CMK (cell line): ENCODE measurements around the gene FBRS.
A peak's percentile ranks its signal among the peaks of the same experiment; 100 is the strongest.
"Not testable (repeated sequence)": the region's sequence is repeated elsewhere in the genome, so short reads cannot be mapped to it uniquely, and the experiment has no call there.

Experiments
- DNase-seq: peaks from one replicate; pipeline ENCODE4 v3.0.0-alpha.2; 2010; ENCODE audit warnings: low read depth

Gene FBRS

DNA sequence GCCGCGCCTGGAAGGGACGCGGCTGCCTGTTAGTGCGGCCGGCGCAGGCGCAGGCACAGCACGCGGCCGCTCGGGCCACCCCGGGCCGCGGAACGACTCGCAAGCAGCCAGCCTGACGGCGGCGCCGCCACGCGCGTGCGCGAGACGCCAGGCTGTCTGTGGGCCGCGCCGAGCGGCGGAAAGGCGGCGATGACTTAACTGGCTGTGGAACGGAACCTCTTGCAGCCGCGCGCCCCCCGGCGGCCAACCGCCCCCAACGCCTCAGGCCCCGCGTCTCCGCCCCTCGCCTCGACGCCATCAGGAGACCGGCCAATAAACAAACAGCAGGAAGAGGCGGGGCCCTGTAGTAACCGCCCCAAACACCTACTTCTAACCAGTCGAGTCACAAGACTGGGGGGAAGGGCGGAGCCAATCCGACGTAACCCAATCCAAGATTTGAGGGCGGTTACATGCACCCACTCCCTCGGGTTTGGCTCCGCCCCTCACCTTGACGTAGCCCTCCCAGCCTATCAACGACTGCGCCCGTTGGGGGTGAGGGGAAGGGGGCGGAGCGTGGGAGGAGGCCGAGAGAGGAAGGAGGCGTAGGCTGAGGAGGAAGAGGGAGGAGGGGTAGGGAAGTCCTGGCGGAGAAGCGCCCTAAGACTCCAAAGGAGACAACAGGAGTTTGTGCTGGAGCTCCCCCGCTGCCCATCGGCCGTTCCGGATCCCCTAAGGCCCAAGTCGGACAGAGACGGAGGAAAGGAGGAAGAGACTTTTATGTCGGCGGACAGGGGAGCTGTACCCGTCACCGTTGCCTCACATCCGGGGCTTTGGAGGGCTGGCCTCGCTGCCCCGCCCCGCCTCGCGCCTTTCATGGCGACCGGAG is at the start of gene FBRS:
Gene FBRS (plus strand): TSS at position 566 of the 865 bp plus-strand sequence. CDS start 1,088 bp downstream, outside the sequence.
- peak; percentile 100 for DNase-seq

DNA sequence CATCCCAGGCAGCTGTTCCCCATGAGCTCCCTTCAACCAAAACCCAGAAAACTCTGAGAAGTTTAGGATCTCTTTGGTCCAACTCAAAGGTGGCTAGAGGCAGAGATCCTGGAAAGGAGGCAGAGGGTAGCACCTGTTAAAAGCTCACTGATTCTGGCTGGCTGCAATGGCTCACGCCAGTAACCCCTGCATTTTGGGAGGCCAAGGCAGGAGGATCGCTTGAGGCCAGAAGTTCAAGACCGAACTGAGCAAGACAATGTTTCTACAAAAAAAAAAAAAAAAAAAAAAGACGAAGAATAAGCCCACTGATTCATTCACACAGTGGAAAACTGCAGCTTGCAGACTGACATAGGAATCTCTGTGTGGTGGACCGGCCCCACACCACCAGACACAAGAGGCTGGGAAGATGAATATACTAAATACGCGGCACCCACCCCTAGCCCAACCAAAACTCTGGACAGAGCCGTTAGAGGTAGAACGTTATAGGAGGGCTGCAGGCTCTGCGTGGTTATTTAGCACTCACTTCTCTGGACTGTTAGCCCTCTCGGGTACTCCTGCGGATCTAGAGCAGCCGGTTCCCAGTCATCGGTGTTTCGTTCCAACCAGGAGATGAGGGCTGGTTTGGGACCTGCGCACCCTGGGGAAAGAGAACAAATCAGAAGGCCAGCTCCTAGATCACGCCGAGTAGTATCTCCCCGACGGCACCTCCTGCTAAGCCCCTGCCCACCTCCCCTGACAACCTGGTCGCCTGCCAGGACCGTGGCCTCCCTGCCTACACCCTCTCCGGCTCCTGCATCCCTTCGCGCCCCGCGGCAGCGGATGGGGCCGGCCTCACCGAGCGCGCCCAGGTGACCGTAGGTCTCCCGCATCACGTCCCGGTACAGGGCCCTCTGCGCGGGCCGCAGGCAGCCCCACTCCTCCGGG is 49.0 kb upstream of the FBRS start:
- no peak for DNase-seq

DNA sequence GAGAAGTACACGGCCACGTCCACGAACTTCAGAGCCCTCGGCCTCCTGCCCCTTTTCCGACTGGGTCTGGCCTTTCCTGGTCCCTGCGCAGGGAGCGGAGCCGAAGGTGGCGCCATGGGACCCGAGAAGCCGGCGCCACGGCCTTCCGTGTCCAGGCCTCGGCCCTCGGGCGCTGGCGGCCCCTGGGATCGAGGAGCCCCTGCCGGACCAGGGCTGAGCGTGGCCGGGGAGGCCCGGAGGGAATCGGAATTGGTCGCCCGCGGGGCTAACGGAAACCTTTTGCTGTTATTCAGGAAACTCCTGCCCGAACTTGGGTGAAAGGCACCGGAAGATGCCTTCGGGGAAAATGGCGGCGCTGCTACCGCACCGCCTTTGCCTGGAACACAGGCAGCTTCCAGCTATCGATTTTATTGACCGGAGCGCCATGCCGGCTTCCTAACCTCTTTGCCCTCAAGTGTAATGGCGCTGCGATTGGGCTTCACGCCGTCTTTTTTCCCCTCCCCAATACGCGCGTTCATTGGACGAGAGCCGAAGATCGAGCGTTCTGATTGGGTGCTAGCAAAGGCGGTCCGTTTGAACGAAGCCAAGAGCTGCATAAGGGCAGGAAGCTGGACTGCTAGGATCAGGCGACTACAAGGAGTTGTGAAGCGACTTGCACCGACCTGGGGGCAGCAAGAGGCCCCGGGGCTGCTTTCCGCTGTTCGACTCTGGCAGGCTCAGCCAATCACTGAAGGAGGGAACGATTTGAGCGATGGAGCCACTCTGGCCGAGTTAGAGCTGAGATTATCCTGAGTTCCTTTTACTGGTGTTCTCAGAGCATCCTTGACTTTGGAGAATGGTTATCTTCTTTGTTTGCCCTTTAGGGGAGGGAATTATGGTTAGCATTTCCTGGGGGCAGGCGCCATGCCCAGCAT is 48.0 kb upstream of the FBRS start, which contains the start of gene ZNF689:
Gene ZNF689 (minus strand): TSS at position 464 of the 914 bp plus-strand sequence. CDS start 348 bp downstream, at position 116.
- peak; percentile 97 for DNase-seq

DNA sequence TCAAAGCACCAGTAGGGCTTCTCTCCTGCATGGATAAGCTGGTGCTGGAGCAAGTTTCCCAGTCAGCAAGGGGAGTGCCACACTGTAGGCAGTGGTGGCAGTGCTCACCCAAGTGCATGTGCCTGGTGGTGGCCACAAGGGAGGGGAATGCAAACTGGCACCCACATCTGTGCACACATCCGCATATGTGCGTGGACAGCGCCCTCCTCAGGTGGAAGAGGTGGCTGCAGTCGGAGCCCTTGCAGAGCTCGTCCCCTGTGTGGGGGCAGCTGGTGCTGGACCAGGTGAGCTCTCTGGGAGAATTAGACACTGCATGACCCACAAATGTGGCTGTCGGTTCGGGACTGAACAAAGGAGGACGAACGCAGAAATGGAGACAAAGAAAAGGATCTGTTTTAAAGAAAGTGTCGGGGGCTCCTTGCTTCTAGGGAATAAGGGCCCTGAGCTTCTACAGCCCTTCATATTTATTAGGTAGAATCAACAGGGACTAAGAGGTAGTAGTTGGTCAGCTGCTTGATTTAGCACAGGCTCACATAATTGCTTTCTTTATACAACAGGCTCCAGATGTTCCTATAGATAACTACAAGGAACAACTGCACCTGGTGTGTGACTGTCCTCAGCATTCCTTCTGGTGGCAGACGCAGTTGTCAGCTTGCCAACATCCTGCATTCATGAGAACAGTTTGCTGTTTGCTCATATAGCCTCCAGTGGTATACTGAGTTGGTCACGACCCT is 42.7 kb upstream of the FBRS start:
- no peak for DNase-seq

DNA sequence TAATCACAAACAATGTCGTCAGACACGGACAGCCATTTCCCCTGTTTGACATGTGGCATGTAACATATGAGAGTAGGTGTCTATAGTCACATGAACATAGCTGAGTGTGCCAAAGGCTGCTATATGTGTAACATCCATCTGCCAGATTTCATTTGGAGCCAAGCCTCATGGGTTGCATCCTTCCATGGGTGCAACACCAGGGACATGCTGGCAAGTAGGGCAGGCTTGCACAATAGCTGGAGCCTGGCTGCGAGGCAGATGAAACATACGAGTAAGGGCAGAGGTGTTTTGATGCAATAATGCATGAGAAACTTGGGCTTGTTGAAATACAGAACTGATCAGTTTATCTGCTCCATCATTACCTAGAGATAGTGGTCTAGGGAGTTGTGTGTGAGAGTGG is 39.0 kb upstream of the FBRS start:
- DNase-seq, result no peak

DNA sequence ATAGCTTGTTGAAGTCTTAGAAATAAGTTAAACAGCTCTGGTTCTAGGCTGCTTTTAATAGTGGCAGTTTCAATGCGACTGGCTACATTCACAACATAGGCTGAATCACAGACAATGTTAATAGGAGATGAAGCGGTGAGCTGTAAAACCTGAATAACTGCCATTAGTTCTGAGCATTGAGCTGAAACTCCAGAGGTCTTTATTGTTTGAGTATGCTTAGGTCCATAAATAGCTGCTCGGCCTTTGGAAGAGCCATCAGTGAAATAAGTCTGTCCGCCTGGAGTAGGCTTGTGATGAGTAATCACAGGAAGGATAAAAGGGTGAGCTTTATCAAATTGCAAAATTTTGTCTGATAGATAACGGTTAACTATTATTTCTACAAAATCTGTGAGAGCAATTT is 38.6 kb upstream of the FBRS start:
- DNase-seq, result no peak

DNA sequence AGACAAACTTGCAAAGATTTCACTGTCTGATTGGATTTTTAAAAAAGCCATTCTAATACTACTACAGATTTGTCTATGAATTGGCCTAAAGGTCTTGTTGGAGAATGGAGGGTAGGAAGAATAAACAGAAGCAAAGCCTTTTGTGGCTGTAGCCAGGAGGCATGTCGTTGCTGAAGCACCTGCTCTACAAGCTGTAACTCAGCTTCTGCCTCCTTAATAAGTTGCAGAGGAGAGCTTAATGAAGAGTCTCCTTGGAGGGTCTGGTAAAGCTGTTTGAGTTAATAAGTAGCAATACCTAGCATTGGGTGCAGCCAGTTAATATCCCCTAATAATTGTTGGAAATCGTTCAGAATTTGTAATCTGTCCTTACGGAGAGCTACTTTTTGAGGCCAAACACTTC is 38.1 kb upstream of the FBRS start:
- no peak for DNase-seq

DNA sequence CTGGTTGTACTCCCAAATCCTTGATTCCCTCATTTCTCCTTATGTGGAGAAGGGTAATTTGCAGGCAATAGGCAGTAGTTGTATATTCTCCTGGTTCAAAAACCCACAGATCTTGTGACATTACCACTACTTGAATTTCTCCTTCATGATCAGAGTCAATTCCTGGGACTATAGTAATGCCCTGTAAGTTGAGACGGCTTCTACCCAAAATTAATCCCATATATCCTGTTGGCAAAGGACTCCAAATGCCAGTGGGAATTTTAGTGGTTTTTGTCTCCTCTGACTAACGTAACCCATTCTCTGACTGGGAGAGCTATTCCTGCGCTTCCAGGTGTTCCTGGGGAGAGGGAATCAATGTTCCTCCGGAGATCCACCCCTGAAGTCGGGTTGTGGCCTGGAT is 36.5 kb upstream of the FBRS start:
- DNase-seq, result no peak

DNA sequence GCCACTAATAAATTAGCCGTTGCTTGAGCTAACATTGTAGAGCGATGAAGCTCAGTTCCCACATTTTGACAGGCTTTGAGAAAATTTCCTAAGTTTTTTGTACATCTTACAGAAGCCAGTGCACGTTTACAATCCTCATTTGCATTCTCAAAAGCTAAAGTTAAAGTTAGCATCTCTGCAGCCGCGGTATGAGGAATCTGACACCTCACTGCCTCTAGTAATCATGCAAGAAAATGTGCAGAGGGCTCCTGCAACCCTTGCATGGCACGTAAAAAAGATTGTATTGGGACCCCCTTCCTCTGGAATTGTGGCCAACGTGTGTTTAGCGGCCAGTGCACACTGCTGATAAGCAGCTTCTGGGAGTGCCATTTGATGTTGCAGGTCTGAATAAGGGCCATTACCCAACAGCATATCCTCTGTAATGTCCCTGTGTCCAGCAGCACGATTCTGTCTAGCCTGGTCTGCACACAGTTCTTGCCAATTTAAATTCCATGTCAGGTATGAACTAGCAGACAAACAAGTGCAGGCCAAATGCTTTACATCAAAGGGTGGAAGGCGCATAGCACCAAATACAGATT is 35.7 kb upstream of the FBRS start:
- no peak for DNase-seq

DNA sequence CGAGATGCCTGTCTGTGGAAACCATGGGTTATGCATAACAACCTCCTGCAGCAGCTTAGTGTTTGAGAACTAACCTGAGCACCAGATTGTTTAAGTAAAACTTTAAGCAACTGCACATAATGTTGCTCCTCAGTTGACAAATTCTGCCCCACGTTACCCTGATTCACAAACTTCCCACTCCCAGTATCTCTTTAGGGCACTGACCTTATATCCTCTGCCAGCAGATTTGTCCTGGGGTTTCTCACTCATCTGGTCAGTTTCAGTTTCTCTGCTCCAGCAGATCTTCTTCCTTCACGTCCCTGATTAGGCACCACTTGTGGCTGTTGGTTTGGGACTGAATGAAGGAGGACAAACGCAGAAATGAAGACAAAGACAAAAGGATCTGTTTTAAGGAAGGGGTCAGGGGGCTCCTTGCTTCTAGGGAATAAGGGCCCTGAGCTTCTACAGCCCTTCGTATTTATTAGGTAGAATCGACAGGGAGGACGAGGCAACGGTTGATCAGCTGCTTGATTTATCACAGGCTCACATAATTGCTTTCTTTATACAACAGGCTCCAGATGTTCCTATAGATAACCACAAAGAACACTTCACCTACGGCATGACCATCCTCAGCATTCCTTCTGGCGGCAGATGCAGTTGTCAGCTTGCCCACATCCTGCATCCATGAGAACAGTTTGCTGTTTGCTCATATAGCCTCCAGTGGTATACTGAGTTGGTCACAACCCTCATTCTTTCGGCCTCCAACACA is 34.5 kb upstream of the FBRS start:
- DNase-seq, result no peak

DNA sequence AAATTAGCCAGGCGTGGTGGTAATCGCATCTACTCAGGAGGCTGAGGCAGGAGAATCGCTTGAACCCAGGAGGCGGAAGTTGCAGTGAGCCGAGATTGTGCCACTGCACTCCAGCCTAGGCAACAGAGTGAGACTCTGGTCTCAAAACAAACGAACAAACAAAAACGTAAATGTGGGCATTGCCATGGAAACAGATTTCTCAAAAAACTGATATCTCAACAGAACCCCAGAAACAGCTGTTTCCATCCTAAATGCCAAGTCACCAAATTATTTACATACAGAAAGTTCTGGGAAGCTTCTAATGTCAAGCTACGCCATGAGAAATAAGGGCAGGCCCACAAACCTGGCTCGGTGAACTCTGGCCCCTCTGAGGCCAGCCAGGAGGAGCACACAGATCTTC is 32.0 kb upstream of the FBRS start:
- no peak for DNase-seq

DNA sequence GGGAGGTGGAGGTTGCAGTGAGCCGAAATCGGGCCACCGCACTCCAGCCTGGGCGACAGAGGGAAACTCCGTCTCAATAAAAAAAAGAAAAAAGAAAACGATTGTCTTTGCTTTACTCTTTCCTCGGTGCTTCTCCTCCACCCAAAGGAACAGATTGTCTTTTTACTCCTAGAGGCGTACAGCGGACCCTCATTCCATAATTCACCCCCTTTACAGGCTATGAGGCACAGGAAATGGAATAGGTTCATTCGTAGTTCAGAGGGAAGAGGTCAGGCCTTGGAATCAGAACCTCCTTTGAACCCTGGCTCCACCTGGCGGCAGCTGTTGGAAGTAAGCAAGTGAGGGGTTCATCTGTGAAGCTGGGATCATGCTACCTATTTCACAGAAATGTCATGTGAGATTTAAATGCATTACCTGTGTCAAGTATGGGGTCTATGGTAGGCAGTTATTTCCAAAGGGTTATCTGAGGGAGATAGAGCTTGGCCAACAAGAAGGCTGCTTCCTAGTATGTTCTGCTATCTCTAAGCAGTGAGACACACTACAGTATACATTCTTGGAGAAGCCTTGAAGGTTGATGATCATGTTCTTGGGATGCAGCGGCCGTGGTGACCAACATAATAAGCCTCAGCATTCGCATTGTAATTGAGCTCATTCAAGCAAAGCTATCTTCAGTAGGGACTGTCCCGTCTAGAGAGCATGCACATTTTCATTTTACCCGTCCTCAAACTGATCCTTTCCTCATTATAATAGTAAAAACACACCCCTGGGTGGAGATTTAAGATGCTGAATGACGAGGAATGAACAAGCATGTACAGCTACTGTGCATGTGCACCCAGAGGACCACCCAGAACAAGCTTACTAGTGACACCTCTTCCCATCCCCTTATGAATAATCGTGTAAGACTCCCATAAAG is 29.3 kb upstream of the FBRS start:
- peak; percentile 64 for DNase-seq

DNA sequence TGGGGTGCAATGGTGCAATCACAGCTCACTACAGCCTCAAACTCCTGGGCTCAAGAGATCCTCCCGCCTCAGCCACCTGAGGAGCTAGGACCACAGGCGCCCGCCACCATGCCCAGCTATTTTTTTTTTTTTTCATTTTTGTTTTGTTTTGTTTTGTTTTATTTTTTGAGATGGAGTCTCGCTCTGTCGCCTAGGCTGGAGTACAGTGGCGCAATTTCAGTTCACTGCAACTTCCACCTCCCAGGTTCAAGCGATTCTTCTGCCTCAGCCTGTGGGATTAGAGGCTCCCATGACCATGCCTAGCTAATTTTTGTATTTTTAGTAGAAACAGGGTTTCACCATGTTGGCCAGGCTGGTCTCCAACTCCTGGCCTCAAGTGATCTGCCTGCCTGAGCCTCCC is 25.8 kb upstream of the FBRS start:
- DNase-seq, result not testable (repeated sequence)

DNA sequence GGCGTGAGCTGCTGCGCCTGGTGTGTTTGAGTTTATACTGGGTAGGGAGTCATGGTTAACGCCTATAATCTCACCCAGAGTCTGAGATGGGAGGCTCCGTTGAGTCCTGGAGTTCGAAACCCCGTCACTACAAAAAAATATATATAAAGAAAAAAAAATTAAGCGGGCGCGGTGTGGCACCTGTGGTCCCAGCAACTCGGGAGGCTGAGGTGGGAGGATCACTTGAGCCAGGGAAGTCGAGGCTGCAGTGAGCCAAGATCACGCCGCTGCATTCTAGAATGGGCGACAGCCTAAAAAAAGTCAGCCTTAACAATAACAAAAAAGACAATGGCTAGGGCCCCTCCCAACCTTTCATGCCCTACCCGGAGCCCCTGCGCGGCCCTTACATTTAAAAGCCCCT is 24.7 kb upstream of the FBRS start:
- no peak for DNase-seq

DNA sequence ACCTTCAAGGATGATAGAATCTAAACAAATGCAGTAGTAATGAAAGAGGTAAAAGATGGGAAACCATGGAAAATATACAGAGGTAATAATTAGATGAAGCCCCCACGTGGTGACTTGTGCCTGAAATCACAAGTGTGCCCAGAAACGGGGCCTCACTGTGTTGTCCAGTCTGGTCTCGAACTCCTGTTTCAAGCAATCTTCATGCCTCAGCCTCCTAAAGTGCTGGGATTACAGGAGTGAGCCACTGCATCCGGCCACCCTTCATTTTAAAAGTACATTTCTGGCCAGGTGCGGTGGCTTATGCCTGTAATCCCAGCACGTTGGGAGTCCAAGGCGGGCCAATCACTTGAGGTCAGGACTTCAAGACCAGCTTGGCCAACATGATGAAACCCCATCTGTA is 21.6 kb upstream of the FBRS start:
- no peak for DNase-seq

DNA sequence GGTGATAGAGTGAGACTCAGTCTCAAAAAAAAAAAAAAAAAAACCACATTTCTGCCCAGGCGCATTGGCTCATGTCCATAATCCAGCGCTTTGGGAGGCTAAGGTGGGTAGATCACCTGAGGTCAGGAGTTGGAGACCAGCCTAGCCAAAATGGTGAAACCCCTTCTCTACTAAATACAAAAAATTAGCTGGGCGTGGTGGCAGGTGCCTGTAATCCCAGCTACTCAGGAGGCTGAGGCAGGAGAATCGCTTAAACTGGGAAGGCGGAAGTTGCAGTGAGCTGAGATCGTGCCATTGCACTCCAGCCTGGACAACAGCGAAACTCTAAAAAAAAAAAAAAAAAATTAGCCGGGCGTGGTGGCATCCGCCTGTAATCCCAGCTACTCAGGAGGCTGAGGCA is 21.1 kb upstream of the FBRS start:
- not testable (repeated sequence) for DNase-seq

DNA sequence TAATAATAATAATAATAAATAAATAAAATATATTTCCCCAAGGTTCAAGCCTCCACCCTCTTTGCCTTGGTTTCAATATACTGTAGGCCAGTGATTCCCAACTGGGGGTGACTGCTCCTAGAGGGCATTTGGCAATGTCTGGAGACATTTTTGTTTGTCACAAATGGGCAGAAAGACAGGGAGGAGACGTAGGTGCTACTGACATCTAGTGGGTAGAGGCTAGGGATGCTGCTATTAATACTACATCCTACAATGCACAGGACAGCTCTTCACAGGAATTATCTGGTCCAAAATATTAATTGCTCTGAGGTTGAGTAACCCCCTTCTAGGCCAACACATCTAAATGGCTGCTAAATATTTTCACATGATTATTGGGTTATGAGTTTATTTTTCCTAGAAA is 20.3 kb upstream of the FBRS start:
- DNase-seq, result no peak

DNA sequence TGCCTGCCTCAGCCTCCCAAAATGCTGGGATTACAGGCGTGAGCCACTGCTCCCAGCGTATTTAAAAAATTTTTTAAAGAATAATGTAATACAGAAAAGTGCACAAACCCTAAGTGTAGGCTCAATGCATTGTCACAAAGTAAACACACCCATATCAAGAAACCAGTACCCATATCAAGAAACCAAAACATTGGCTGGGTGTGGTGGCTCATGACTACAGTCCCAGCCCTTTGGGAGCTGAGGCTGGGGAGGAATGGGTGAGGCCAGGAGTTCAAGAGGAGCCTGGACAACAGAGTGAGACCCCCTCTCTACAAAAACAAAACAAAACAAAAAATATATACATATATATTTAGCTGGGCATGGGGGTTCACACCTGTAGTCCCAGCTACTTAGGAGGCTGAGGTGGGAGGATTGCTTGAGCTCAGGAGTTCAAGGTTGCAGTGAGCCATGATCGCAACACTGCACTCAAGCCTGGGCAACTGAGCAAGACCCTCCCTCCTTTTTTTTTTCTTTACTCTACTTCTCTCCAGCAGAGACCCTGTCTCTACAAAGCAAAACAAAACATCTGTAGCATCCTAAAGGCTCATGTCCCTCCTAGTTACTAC is 16.8 kb upstream of the FBRS start:
- no peak for DNase-seq
